ENCODE measurements around the gene CLCNKB.

Gene CLCNKB

DNA sequence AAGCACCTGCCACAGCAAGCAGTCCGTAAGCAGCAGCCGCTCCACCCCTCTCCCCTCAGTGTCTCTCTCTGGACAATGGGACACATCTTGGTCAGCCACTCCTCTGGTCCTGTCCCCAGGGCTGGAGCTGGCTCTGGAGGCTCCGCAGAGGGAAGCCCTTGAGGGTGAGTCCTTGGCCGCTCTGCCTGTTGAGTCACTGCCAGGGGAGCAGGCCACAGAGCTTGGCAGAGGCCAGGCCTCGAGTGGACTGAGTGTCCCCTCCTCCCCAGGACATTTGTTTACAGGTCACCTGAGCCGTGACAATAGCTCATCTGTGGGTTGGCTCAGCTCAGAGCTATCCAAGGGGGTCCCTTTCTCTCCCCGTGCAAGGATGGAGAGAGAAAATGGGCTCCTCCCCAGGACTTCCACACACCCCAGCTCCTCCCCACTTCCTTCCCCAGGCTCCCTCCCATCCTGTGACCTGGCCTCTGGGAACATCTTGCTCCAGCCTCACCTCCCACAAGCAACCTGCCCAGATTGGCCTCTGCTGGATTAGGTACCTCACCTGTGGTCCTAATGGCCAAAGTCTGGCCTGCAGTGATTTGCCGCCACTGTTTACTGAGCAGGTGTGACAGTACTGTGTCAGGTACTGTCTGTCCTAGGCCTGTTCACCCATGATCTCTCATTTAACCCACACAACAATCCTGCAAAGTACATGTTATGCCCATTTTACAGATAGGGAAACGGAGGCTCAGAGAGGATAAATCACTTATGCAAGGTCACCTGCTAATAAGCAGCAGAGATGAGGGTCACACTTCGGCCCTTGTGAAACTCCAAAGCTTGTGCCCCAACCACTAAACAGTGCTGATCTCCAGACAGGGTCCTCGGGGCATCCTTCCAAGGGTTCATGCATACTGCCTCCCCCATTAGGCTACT is 25.0 kb downstream of the CLCNKB start:
- no peaks in the 10 kb centered on the region; the same call in 1 of the 2 replicates for H3K36me3 ChIP-seq (ENCODE audit: control insufficient read depth, insufficient read depth, low read length)
- peaks cover 11% of the 10 kb centered on the region for H3K4me1 ChIP-seq (ENCODE audit: control insufficient read depth, insufficient read depth, low read length)
- H3K9me3 ChIP-seq (ENCODE audit: control insufficient read depth, insufficient read depth, low read length): no peaks in the 10 kb centered on the region
- H3K27me3 ChIP-seq (ENCODE audit: control insufficient read depth, insufficient read depth, low read length): peaks cover 4% of the 10 kb centered on the region; the same call in 1 of the 2 replicates
- H3K4me3 ChIP-seq (ENCODE audit: low read length): no peak overlapping the region
- H3K27ac ChIP-seq (ENCODE audit: low read length): no peak overlapping the region
- DNase-seq (ENCODE audit: low read depth, low spot score): no peak
- whole genome bisulfite sequencing (ENCODE audit: insufficient coverage, insufficient read length): no CpG with 5 or more reads among the region's 11 CpGs

DNA sequence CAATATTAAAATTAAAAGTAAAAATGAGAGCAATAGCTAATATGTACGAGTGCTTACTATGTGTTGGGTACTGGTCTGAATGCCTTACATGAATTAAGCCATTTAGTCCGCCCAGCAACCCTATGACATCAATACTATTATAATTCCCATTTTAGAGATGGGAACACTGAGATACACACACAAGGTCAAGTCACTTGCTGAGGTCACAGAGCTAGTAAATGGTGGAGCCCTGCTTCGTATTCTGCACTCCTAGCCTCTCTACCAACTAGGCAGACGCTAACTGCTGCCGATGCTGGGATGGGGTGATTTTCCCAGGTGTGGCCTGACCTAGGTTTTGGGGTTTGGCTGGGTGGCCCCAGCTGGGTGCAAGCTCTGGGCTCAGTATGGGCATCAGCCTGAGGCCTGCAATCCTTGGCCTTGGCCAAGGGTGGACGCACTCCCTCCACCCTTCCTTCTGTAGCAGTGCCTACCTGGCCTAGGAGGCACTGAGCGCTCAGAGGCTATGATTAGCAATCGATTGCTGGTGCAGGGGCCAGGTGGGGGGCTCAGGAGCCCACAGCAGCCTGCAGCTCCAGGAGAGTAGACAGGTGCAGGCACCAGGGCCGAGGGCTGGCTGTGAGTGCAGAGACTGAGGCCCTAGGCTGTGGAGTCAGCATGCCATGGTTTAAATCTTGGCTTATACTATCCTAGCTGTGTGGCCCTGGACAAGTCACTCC is 27.2 kb downstream of the CLCNKB start:
- H3K27me3 ChIP-seq (ENCODE audit: control insufficient read depth, insufficient read depth, low read length): peaks cover 8% of the 10 kb centered on the region; the same call in 1 of the 2 replicates
- WGBS (ENCODE audit: insufficient coverage, insufficient read length): no CpG with 5 or more reads among the region's 9 CpGs

DNA sequence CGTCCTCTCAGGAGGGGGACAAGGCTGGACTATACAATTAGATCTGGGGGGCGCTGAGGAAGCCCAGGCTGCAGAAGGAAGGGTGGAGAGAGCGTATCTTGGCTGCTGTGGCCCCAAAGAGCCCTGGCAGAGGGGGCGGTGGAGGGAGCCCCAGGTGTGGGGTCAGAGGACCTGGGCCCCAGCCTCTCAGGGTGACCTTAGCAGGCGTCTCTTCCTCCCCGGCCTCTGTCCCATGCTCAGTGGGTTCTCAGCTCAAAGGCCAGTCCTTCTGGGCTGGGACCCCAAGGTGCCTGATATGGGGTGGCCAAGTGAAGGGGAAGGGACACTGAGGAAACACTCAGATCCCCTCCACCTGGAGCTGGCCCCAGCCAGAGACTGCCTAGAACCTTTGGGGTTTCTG is 28.0 kb downstream of the CLCNKB start:
- no peak for DNase-seq (ENCODE audit: low read depth, low spot score)
- peaks cover 8% of the 10 kb centered on the region; the same call in 1 of the 2 replicates for H3K27me3 ChIP-seq (ENCODE audit: control insufficient read depth, insufficient read depth, low read length)
- no peak overlapping the region for H3K4me3 ChIP-seq (ENCODE audit: low read length)
- peaks cover 7% of the 10 kb centered on the region for H3K4me1 ChIP-seq (ENCODE audit: control insufficient read depth, insufficient read depth, low read length)
- no peak overlapping the region for H3K27ac ChIP-seq (ENCODE audit: low read length)
- no peaks in the 10 kb centered on the region for H3K9me3 ChIP-seq (ENCODE audit: control insufficient read depth, insufficient read depth, low read length)
- no peaks in the 10 kb centered on the region; the same call in 1 of the 2 replicates for H3K36me3 ChIP-seq (ENCODE audit: control insufficient read depth, insufficient read depth, low read length)
- WGBS (ENCODE audit: insufficient coverage, insufficient read length): no CpG with 5 or more reads among the region's 6 CpGs

More for the DNA sequence above, 27.2 kb downstream of the CLCNKB start:
- Histone ChIP-seq H3K27ac (ENCODE audit: low read length) (no peak overlapping the region), H3K4me3 (ENCODE audit: low read length) (no peak overlapping the region), H3K4me1 (ENCODE audit: control insufficient read depth, insufficient read depth, low read length) (peaks cover 7% of the 10 kb centered on the region), H3K9me3 (ENCODE audit: control insufficient read depth, insufficient read depth, low read length) (no peaks in the 10 kb centered on the region), H3K36me3 (ENCODE audit: control insufficient read depth, insufficient read depth, low read length) (no peaks in the 10 kb centered on the region; the same call in 1 of the 2 replicates)
- DNase-seq (ENCODE audit: low read depth, low spot score): no peak

DNA sequence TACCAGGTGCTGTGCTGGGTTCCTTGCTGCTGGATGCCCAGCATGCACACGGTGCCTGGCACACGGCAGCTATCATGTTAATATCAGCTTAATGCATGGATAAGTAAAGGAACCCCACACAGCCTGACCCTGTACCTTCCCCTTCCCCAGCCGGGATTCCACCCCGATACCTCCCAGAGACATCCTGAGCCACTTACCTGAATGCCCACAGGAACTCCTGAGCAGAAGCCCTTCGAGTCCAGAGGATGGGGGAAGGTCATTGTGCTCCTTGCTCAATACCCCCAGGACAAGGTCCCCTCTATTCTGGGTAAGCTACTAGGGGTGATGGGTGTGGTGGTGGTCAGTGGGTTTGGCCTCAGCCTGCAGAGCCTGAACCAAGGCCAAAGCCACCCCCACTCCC is 28.5 kb downstream of the CLCNKB start:
- H3K27me3 ChIP-seq (ENCODE audit: control insufficient read depth, insufficient read depth, low read length): peaks cover 8% of the 10 kb centered on the region; the same call in 1 of the 2 replicates
- no CpG with 5 or more reads among the region's 5 CpGs for WGBS (ENCODE audit: insufficient coverage, insufficient read length)
- H3K9me3 ChIP-seq (ENCODE audit: control insufficient read depth, insufficient read depth, low read length): no peaks in the 10 kb centered on the region
- DNase-seq (ENCODE audit: low read depth, low spot score): no peak
- no peaks in the 10 kb centered on the region; the same call in 1 of the 2 replicates for H3K36me3 ChIP-seq (ENCODE audit: control insufficient read depth, insufficient read depth, low read length)
- no peak overlapping the region for H3K4me3 ChIP-seq (ENCODE audit: low read length)
- no peak overlapping the region for H3K27ac ChIP-seq (ENCODE audit: low read length)
- H3K4me1 ChIP-seq (ENCODE audit: control insufficient read depth, insufficient read depth, low read length): peaks cover 7% of the 10 kb centered on the region

DNA sequence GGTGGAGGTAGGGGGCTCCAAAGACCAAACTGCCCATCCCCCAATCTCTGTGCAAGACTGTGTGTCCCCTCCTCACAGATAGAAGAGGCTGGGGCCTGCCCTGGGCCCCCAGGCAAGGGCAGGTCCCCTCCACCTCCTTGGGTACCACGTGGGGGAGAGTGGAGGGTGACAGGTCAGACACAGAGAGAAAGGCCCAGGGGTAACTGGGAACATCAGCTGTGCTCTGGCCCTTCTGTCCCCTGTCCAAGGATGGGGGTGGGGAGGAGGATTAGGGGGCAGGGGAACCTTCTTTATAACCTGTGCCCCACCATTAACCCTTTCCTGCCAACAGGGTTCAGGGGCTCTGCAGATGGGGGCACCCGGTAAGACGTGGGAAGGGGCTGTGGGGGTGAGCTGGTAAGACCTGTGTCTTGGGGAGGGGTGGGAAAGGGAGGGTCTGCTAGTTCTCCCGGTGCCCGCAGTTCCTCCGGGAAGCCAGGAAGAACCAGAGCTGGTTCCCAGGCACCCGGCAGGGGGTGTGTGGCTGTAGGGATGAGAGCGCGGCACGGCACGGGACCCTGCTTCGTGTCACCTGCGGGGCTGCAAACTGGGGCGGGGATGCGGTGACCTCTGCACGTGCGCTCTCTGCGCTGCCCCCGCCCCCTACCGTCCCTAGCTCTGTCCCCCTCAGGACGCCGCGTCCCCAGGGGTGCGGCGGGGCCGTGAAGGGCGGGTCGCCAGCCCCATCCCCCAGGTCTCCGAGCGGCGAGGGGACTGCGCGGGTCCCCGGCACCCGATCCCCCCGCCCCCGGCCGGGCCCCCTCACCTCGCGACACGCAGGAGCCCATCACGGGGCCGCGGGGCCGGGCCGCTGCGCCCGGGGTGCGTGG is 29.3 kb downstream of the CLCNKB start:
- Histone ChIP-seq H3K27ac (ENCODE audit: low read length) (no peak overlapping the region), H3K4me1 (ENCODE audit: control insufficient read depth, insufficient read depth, low read length) (peaks cover 3% of the 10 kb centered on the region; the same call in 1 of the 2 replicates), H3K9me3 (ENCODE audit: control insufficient read depth, insufficient read depth, low read length) (no peaks in the 10 kb centered on the region), H3K27me3 (ENCODE audit: control insufficient read depth, insufficient read depth, low read length) (peaks cover 8% of the 10 kb centered on the region; the same call in 1 of the 2 replicates), H3K4me3 (ENCODE audit: low read length) (peak overlapping the region; percentile 38; the same call in 1 of the 2 replicates), H3K36me3 (ENCODE audit: control insufficient read depth, insufficient read depth, low read length) (no peaks in the 10 kb centered on the region; the same call in 1 of the 2 replicates)
- WGBS (ENCODE audit: insufficient coverage, insufficient read length): no CpG with 5 or more reads among the region's 49 CpGs
- DNase-seq (ENCODE audit: low read depth, low spot score): no peak

DNA sequence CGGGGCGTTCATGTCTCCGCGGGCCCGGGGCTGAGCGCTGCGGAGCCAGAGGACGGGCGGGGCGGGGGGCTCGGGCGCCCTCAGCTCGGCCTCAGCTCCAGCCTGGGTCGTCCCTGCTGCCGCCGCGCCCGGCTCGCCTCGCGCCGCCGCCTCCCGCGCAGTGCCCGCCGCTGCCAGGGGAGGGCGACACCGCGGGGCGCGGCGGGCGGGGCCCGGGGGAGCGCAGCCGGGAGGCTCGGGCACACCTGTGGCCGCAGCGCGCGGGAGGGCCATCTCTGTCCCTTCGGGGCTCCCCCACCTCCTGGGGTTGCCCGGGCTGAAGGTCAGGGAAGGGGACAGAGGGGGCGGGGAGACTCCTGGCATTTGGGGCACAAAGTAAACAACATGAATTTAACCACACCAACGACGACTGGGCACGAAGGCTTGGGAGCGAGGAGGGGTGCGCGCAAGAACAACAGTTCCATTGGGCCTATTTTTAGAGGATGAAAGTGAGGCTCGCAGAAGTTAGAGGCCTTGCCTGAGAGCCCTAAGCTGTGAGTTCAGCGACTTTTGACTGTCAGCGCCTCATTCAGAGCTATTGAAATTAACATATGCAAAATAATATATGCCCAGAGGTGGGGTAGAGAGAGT is 30.0 kb downstream of the CLCNKB start, which contains the start of gene FAM131C:
Gene FAM131C, minus strand, starts transcription at position 162 of the 630 bp plus-strand sequence. CDS start 209 bp downstream, outside the sequence.
- peaks cover 8% of the 10 kb centered on the region; the same call in 1 of the 2 replicates for H3K27me3 ChIP-seq (ENCODE audit: control insufficient read depth, insufficient read depth, low read length)

DNA sequence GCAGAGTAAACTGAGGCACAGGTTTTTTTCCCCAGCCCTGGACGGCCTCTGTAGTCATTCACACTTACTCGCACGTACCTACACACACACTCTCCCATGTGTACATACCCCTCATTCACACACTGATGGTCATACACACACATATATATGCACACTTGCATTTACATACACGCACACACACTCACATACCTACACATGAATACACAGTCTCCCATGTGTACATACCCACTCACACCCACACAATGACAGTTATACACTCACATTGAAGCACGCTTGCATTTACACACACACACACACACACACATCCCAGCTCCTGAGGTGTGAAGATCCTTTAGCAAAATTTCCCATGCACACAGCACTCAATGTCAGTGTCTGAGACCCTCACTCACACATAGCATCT is 30.6 kb downstream of the CLCNKB start:
- peaks cover 8% of the 10 kb centered on the region; the same call in 1 of the 2 replicates for H3K27me3 ChIP-seq (ENCODE audit: control insufficient read depth, insufficient read depth, low read length)
- H3K9me3 ChIP-seq (ENCODE audit: control insufficient read depth, insufficient read depth, low read length): no peaks in the 10 kb centered on the region
- H3K4me1 ChIP-seq (ENCODE audit: control insufficient read depth, insufficient read depth, low read length): peaks cover 3% of the 10 kb centered on the region; the same call in 1 of the 2 replicates
- no CpG with 5 or more reads among the region's 5 CpGs for WGBS (ENCODE audit: insufficient coverage, insufficient read length)
- no peaks in the 10 kb centered on the region; the same call in 1 of the 2 replicates for H3K36me3 ChIP-seq (ENCODE audit: control insufficient read depth, insufficient read depth, low read length)
- DNase-seq (ENCODE audit: low read depth, low spot score): no peak
- no peak overlapping the region for H3K27ac ChIP-seq (ENCODE audit: low read length)
- H3K4me3 ChIP-seq (ENCODE audit: low read length): no peak overlapping the region

More for the DNA sequence above, 30.0 kb downstream of the CLCNKB start, which contains the start of gene FAM131C:
- DNase-seq (ENCODE audit: low read depth, low spot score): no peak
- Histone ChIP-seq H3K4me1 (ENCODE audit: control insufficient read depth, insufficient read depth, low read length) (peaks cover 3% of the 10 kb centered on the region; the same call in 1 of the 2 replicates), H3K36me3 (ENCODE audit: control insufficient read depth, insufficient read depth, low read length) (no peaks in the 10 kb centered on the region; the same call in 1 of the 2 replicates), H3K9me3 (ENCODE audit: control insufficient read depth, insufficient read depth, low read length) (no peaks in the 10 kb centered on the region), H3K27ac (ENCODE audit: low read length) (no peak within 1 kb of the TSS), H3K4me3 (ENCODE audit: low read length) (peak within 1 kb of the TSS; percentile 38; the same call in 1 of the 2 replicates)
- no CpG with 5 or more reads among the region's 54 CpGs for WGBS (ENCODE audit: insufficient coverage, insufficient read length)

DNA sequence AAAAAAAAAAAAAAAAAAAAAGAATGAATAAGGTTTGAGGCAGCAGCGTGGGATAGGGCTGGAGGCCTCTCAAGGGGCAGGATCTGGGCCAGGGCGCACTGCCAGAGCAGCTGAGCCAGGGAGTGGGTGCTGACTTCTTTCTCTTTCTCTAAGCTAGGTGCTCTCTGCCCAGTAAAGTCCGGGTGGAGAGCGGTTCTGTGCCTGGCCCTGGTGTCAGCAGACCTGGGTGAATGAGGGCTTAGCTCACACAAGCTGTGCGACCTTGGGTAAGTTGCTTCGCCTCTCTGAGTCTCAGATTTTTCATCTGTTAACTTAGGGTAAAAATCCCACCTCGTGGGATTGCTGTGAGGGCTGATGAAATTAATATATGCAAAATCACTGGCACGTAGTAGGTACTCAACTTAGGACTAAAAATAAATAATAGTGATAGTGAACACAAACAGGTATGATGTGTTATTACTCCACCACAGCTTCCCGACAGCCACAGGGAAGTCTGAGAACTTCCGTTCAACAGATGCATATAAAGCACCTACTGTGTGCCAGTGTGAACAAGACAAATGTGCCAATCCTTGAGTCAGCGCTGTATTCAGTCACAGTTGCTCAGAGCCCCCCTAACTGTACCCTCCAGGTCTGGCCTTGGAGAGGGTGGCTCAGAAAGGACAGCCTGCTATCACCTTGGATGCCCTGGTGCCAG is 31.9 kb downstream of the CLCNKB start:
- Histone ChIP-seq H3K4me1 (ENCODE audit: control insufficient read depth, insufficient read depth, low read length) (peaks cover 3% of the 10 kb centered on the region; the same call in 1 of the 2 replicates), H3K27me3 (ENCODE audit: control insufficient read depth, insufficient read depth, low read length) (peaks cover 8% of the 10 kb centered on the region; the same call in 1 of the 2 replicates), H3K9me3 (ENCODE audit: control insufficient read depth, insufficient read depth, low read length) (no peaks in the 10 kb centered on the region), H3K4me3 (ENCODE audit: low read length) (no peak overlapping the region), H3K27ac (ENCODE audit: low read length) (no peak overlapping the region), H3K36me3 (ENCODE audit: control insufficient read depth, insufficient read depth, low read length) (no peaks in the 10 kb centered on the region; the same call in 1 of the 2 replicates)
- WGBS (ENCODE audit: insufficient coverage, insufficient read length): no CpG with 5 or more reads among the region's 11 CpGs
- DNase-seq (ENCODE audit: low read depth, low spot score): no peak

Data from iPS DF 6.9 (cell line).